ENCODE data around the gene TIMM50. TPM values are rescaled to one million over a fixed set of nuclear protein-coding genes. Genes with fewer than 3 reads are reported as not detected.

The TIMM50 gene
- total and polyA plus RNA-seq, 2 of the 13 experiments (the other 11 are each of a cell fraction or from before 2014, with no cell fraction given), result 91.1 to 92.5 TPM

GRCh38 chr19:39532233-39533002 lies 51.8 kb downstream of the TIMM50 start, which contains the start of gene EID2B (continued):
- no peak for TF ChIP-seq ZBTB40 (IDR thresholded peaks at IDR 0.05)
- no peak for TF ChIP-seq ZBTB40 (CRISPR knock-in tag; IDR thresholded peaks at IDR 0.05)
- TF ChIP-seq NFKBIZ (CRISPR knock-in tag; IDR thresholded peaks at IDR 0.05), result no peak
- peak; percentile 60; the same call in 1 of the 2 replicates for TF ChIP-seq ZNF451 (CRISPR knock-in tag; IDR thresholded peaks at IDR 0.05)
- peak; percentile 52 for TF ChIP-seq ARNTL (CRISPR knock-in tag; IDR thresholded peaks at IDR 0.05)
- TF ChIP-seq ZNF205 (CRISPR knock-in tag; IDR thresholded peaks at IDR 0.05), result peak; percentile 99
- TF ChIP-seq ZBTB3 (CRISPR knock-in tag; IDR thresholded peaks at IDR 0.05; ENCODE audit: borderline replicate concordance, low read depth), result 0 out of 2 replicates have a peak, but pooled peaks have one; percentile 82
- TF ChIP-seq SRY (CRISPR knock-in tag; IDR thresholded peaks at IDR 0.05), result peak; percentile 61; the same call in 1 of the 2 replicates
- TF ChIP-seq NRL (CRISPR knock-in tag; IDR thresholded peaks at IDR 0.05; ENCODE audit: borderline replicate concordance), result peak; percentile 85; the same call in 1 of the 2 replicates
- TF ChIP-seq, protein P1, sequence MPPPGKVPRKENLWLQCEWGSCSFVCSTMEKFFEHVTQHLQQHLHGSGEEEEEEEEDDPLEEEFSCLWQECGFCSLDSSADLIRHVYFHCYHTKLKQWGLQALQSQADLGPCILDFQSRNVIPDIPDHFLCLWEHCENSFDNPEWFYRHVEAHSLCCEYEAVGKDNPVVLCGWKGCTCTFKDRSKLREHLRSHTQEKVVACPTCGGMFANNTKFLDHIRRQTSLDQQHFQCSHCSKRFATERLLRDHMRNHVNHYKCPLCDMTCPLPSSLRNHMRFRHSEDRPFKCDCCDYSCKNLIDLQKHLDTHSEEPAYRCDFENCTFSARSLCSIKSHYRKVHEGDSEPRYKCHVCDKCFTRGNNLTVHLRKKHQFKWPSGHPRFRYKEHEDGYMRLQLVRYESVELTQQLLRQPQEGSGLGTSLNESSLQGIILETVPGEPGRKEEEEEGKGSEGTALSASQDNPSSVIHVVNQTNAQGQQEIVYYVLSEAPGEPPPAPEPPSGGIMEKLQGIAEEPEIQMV (CRISPR knock-in tag; IDR thresholded peaks at IDR 0.05; ENCODE audit: low read depth), result no peak
- 0 out of 2 replicates have a peak, but pooled peaks have one; percentile 53 for TF ChIP-seq ARNT2 (CRISPR knock-in tag; IDR thresholded peaks at IDR 0.05; ENCODE audit: low read depth)
- TF ChIP-seq, protein P2, sequence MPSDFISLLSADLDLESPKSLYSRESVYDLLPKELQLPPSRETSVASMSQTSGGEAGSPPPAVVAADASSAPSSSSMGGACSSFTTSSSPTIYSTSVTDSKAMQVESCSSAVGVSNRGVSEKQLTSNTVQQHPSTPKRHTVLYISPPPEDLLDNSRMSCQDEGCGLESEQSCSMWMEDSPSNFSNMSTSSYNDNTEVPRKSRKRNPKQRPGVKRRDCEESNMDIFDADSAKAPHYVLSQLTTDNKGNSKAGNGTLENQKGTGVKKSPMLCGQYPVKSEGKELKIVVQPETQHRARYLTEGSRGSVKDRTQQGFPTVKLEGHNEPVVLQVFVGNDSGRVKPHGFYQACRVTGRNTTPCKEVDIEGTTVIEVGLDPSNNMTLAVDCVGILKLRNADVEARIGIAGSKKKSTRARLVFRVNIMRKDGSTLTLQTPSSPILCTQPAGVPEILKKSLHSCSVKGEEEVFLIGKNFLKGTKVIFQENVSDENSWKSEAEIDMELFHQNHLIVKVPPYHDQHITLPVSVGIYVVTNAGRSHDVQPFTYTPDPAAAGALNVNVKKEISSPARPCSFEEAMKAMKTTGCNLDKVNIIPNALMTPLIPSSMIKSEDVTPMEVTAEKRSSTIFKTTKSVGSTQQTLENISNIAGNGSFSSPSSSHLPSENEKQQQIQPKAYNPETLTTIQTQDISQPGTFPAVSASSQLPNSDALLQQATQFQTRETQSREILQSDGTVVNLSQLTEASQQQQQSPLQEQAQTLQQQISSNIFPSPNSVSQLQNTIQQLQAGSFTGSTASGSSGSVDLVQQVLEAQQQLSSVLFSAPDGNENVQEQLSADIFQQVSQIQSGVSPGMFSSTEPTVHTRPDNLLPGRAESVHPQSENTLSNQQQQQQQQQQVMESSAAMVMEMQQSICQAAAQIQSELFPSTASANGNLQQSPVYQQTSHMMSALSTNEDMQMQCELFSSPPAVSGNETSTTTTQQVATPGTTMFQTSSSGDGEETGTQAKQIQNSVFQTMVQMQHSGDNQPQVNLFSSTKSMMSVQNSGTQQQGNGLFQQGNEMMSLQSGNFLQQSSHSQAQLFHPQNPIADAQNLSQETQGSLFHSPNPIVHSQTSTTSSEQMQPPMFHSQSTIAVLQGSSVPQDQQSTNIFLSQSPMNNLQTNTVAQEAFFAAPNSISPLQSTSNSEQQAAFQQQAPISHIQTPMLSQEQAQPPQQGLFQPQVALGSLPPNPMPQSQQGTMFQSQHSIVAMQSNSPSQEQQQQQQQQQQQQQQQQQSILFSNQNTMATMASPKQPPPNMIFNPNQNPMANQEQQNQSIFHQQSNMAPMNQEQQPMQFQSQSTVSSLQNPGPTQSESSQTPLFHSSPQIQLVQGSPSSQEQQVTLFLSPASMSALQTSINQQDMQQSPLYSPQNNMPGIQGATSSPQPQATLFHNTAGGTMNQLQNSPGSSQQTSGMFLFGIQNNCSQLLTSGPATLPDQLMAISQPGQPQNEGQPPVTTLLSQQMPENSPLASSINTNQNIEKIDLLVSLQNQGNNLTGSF (CRISPR knock-in tag; IDR thresholded peaks at IDR 0.05), result no peak

All from HepG2 (cell line).